Endothelial cell of umbilical vein (primary cell): ENCODE data around the gene CCN6.

Experiments used
- CTCF ChIP-seq, 2 donors: IDR thresholded peaks; 1 replicate in 1 of 2; 2 replicates in 1 of 2; pipeline ENCODE4 v1.5.1; 2011; ENCODE audit warnings: low read length in 2 of 2, mild to moderate bottlenecking in 2 of 2, moderate library complexity in 2 of 2, control low read depth in 1 of 2, inconsistent platforms in 1 of 2, low read depth in 1 of 2; ENCODE audit not compliant: insufficient read depth in 1 of 2; ENCODE audit errors: extremely low read depth in 1 of 2
- EZH2 ChIP-seq: IDR thresholded peaks from 2 replicates; pipeline ENCODE4 v1.6.1; 2012; ENCODE audit warnings: borderline replicate concordance, low read depth, mild to moderate bottlenecking, moderate library complexity, low read length, inconsistent platforms; ENCODE audit not compliant: severe bottlenecking
- JUN ChIP-seq: IDR thresholded peaks from 2 replicates; pipeline ENCODE4 v1.6.1; 2011; ENCODE audit warnings: borderline replicate concordance, low read depth; ENCODE audit not compliant: insufficient read length, insufficient read depth
- POLR2A ChIP-seq: IDR thresholded peaks from 2 replicates; pipeline ENCODE4 v1.6.1; 2012; ENCODE audit warnings: low read depth, mild to moderate bottlenecking, control low read depth, low read length

GRCh38 chr6:112061605-112062004 lies 7.7 kb downstream of the CCN6 start:
- no peak for TF ChIP-seq POLR2A
- TF ChIP-seq JUN, result no peak
- no peak for TF ChIP-seq CTCF (IDR thresholded peaks at IDR 0.05; ENCODE audit: extremely low read depth in 1 of 2, insufficient read depth in 1 of 2, low read depth in 1 of 2, low read length in 2 of 2)
- no peak for TF ChIP-seq EZH2
